Neutrophil (primary cell): Measurements from ENCODE around the gene RPH3AL.

Experiments used
- H3K27ac ChIP-seq: fragments of 200-600 bp; sonication (generic); 2 replicates; pipeline ENCODE4 v1.5.1; 2016; ENCODE audit warnings: mild to moderate bottlenecking, moderate library complexity
- H3K27me3 ChIP-seq: fragments of 200-600 bp; sonication (generic); 2 replicates; pipeline ENCODE4 v1.6.0; 2016; ENCODE audit warnings: mild to moderate bottlenecking
- H3K36me3 ChIP-seq: fragments of 200-600 bp; sonication (generic); 2 replicates; pipeline ENCODE4 v1.5.1; 2017
- H3K4me1 ChIP-seq, 2 experiments: fragments of 200-600 bp in 1 of 2; sonication (generic) in 1 of 2; 1 replicate in 1 of 2; 2 replicates in 1 of 2; pipeline versions ENCODE4 v1.5.1 to v1.6.1; 2013 to 2016; ENCODE audit warnings: low read depth in 1 of 2, low read length in 1 of 2, mild to moderate bottlenecking in 1 of 2, moderate library complexity in 1 of 2; ENCODE audit not compliant: control insufficient read depth in 1 of 2, insufficient read depth in 1 of 2
- H3K4me3 ChIP-seq, 2 experiments: fragments of 200-600 bp in 1 of 2; sonication (generic) in 1 of 2; 1 replicate in 1 of 2; 2 replicates in 1 of 2; pipeline ENCODE4 v1.5.1; 2013 to 2016; ENCODE audit warnings: low read depth in 1 of 2, low read length in 1 of 2, mild to moderate bottlenecking in 1 of 2, moderate library complexity in 1 of 2
- H3K9me3 ChIP-seq: fragments of 200-600 bp; sonication (generic); 2 replicates; pipeline ENCODE4 v1.5.1; 2016
- TF ChIP-seq, protein P1 (sequence below): fragments of 200-600 bp; sonication (generic); IDR thresholded peaks from 2 replicates; pipeline ENCODE4 v1.5.1; 2016; ENCODE audit warnings: antibody characterized with exemption

RPH3AL gene

DNA sequence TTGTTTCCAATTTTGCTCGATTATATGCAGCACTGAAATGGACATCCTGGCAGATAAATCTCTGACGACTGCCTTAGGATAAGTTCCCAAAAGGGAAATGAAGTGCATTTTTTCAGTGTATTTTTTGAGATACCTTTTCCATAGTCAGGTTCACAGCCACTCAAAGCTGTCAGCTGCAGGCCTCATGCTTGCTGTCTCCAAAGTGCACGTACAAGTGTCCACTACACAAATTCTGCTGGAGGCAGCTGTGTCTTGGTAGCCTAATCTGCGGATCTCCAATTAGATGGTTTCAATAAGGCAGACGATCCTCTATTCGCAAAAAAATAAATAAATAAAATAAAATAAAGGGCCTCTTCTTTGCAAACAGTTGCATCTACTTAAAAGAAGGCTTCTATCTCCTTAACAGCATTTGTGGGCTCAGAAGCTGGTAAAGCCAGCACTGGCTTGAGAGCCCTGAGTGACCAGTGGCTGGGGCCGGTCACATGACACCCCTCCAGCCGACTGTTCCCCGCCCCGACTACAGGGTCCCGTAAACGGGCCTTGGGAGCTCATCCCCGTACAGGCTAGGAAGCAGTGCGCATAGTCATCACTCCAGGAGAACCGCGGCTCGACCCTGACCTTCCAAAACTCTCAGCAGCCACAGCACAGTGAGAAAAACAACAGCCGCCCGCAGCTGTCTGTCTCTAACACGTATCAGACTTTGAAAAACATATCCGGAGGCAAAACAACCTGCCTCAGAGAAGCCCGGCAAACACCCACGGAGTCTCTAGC lies 18.8 kb downstream of the RPH3AL start:
- Histone ChIP-seq H3K4me3 (no peak overlapping the region), H3K4me1 (no peaks in the 10 kb centered on the region), H3K36me3 (no peaks in the 10 kb centered on the region), H3K9me3 (no peaks in the 10 kb centered on the region), H3K27me3 (peaks cover 45% of the 10 kb centered on the region), H3K27ac (no peak overlapping the region)
- TF ChIP-seq, protein P1, sequence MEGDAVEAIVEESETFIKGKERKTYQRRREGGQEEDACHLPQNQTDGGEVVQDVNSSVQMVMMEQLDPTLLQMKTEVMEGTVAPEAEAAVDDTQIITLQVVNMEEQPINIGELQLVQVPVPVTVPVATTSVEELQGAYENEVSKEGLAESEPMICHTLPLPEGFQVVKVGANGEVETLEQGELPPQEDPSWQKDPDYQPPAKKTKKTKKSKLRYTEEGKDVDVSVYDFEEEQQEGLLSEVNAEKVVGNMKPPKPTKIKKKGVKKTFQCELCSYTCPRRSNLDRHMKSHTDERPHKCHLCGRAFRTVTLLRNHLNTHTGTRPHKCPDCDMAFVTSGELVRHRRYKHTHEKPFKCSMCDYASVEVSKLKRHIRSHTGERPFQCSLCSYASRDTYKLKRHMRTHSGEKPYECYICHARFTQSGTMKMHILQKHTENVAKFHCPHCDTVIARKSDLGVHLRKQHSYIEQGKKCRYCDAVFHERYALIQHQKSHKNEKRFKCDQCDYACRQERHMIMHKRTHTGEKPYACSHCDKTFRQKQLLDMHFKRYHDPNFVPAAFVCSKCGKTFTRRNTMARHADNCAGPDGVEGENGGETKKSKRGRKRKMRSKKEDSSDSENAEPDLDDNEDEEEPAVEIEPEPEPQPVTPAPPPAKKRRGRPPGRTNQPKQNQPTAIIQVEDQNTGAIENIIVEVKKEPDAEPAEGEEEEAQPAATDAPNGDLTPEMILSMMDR, result no peak

DNA sequence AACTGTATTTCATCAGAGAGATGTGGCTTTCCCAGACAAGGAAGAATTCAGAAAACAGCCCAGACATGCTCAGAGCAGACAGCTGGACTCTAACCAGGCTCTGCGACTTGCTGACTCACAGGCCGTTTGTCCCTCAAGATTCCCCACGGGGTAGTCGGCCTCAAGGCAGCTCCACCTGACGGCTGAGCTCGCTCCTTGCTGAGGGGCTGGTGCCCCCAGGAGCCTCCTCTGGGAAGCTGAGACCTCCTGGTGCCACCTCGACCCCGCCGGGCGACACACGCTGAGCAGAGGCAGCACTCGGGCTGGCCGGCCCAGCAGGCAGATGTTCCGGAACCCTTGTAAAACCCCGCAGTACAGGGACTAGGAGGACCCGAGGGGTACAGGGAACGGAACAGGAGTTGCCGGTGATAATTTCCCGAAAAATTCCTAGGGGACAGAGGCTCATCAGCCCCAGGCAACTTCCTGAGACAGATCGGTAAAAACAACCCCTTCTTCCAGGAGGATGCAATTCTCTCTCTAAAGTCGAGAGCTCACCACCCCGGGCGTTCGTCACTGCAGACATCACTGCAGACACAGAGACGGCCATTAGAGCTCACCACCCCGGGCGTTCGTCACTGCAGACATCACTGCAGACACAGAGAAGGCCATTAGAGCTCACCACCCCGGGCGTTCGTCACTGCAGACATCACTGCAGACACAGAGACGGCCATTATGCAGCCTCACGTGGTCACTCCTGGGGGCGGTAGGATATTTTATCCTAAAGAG lies 19.9 kb downstream of the RPH3AL start:
- no peaks in the 10 kb centered on the region for H3K9me3 ChIP-seq
- TF ChIP-seq, protein P1, result no peak
- no peak overlapping the region for H3K27ac ChIP-seq
- peaks cover 45% of the 10 kb centered on the region for H3K27me3 ChIP-seq
- no peaks in the 10 kb centered on the region for H3K36me3 ChIP-seq
- H3K4me3 ChIP-seq, result no peak overlapping the region
- H3K4me1 ChIP-seq, result no peaks in the 10 kb centered on the region

DNA sequence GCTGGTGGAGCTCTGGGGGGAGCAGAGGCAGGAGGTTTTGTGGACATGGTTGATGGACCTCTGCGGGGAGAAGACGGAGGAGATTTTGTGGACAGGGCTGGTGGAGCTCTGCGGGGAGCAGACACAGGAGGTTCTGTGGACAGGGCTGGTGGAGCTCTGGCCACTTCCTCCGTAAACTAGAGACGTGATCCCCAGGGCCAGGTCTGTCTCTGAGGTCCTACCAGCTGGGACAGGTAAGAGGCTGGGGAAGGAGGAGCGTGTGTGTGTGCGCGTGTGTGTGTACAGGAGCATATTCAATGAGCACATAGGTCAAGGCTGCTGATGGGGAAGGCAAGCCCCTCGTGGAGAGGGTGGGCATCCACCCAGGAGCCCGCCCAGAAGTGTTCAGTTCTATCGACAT lies 20.6 kb downstream of the RPH3AL start:
- Histone ChIP-seq H3K36me3 (no peaks in the 10 kb centered on the region), H3K9me3 (no peaks in the 10 kb centered on the region), H3K27me3 (peaks cover 45% of the 10 kb centered on the region), H3K4me3 (no peak overlapping the region), H3K27ac (no peak overlapping the region), H3K4me1 (no peaks in the 10 kb centered on the region)
- TF ChIP-seq, protein P1, result no peak

DNA sequence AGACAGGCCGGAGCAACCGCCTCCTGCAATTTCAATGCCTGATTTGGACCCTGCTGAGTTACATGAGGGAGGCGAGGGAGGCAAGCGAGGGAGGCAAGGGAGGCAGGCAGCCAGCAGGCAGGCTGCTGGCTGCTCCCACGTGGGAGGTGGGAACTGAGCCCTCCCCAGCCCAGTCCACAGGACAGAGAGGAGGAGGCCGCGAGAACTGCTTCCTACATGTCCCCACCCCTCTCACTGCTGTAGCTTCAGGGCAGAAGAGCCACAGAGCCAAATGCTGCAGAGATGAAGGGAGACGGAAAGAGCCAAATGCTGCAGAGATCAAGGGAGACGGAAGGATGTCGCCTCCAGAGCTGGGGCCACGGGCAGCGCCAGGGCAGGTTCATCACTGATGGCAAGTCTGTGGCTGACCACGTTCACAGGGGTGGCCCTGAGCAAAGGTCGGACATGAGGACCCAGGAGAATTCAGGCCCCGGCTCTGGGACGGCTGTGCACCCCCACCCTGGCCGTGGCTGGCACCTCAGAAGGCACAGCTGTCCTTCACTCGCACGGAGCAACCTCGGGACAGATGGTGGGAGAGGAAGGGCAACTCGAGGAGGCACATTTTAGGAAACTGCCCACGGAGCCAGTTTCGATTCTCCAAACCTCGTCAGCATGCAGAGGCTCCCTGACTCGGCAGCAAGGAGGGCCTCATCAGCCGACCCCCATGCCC lies 21.5 kb downstream of the RPH3AL start:
- Histone ChIP-seq H3K36me3 (no peaks in the 10 kb centered on the region), H3K27me3 (peaks cover 37% of the 10 kb centered on the region), H3K4me3 (no peak overlapping the region), H3K9me3 (no peaks in the 10 kb centered on the region), H3K27ac (no peak overlapping the region), H3K4me1 (no peaks in the 10 kb centered on the region)
- TF ChIP-seq, protein P1, result no peak

DNA sequence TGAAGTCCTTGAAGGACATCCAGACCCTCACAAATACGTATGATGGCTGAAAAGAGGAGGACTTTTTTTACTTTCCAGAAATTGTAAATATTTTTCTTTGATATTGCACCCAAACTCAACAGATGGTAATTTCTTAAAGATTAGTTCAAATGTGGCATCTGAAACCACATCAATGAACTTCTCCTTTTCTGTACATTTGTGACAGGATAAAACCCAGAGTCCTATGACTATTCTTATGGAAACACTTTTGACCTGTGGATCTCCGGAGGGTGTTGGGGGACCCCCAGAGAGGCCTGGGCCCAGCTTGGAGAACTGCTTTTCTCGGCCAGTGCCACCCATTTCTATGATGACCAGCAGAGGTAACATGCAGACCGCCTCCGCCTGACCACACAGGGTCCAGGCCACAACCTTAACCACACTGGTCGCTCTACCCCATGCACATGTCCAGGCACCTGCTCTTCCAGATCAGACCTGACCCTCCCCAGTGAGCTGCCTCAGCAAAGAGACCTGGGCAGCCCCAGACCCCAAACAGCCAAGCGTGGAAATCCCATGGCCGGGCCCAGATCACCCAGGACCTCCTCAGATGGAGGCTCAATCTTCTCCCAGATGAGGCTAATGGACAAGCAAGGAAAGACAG lies 22.7 kb downstream of the RPH3AL start:
- TF ChIP-seq, protein P1, result no peak
- Histone ChIP-seq H3K4me3 (no peak overlapping the region), H3K9me3 (no peaks in the 10 kb centered on the region), H3K36me3 (no peaks in the 10 kb centered on the region), H3K4me1 (no peaks in the 10 kb centered on the region), H3K27me3 (peaks cover 24% of the 10 kb centered on the region), H3K27ac (no peak overlapping the region)
